Stromal cell of bone marrow (primary cell): ENCODE results near the gene CEP128.

ENCODE experiments used
- DNase-seq: peaks from one replicate; pipeline ENCODE4 v3.0.0-alpha.2; 2012; ENCODE audit warnings: low read depth

The CEP128 gene

GRCh38 chr14:80901260-80901659 lies 40.3 kb downstream of the CEP128 start:
- DNase-seq, result no peak

DNA sequence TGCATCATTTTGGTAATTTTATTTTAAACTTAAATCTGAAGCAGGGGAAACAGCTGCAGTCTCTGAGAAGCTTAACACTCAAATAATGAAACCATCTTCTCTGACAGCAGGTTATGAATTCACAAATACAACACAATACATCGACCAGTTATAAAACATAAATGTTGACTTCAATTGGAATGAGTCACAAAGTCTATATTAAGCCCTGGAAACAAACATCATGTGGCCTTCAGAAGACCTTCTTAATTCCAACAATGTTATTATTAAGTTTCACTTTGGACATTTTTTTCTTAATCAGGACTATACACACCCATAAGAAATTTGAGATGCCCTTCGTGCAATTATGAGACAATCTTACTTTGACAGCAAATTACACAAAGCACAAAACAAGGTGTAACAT lies 68.9 kb downstream of the CEP128 start:
- DNase-seq, result no peak

DNA sequence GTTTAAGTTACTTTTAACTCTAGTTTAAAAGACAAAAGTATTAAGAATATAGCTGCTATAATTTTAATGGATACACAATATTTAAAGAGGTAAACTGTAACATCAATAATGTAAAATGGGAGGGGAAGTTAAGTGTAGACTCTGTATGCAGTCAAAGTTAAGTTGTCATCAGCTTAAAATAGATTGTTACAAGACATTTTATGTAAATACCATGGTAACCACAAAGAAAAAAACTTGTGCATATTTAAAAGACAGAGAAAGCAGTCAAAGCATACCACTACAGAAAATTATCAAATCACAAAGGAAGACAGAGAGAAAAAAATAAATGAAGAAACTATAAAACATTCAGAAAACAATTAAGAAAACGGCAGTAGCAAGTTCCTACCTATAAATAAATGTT lies 73.3 kb downstream of the CEP128 start:
- DNase-seq, result no peak

GRCh38 chr14:80867798-80868197 lies 73.7 kb downstream of the CEP128 start:
- no peak for DNase-seq

DNA sequence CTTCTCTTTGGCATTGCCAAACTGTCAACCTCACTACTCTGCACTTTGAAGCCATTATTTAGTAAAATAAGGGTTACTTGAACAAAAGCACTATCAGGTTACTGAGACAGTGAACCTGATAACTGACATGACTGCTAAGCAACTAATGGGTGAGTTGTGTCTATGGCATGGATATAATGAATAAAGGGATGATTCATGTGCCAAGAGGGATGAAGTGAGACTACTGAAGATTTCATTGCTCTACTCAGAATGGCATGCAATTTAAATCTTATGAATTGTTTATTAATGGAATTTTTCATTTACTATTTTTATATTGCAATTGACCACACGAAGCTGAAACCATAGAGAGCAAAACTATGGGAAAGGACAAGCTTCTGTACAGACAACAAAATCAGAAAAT lies 74.4 kb downstream of the CEP128 start:
- no peak for DNase-seq

GRCh38 chr14:80865565-80865964 lies 76.0 kb downstream of the CEP128 start:
- DNase-seq, result no peak

- DNase-seq, result no peak
Measured at GRCh38 chr14:80862983-80863382, 78.6 kb downstream of the CEP128 start.

DNA sequence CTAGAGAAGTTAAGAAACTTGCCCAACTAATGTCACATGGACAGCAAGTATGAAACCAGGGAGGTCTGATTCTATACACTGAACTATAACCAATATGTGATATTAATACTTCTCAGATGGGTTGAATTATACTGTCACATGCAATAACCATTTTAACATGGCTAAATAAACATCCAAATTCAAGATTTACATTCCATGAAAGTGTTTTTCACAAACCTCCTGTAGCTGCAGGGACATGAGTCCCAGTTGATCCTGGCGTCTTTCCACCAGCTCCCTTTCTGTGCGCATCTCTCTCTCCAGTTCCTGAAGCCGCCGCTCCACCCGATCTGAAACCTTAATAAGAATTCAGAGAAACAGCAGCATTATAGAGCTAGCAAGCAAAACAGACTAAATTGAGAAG lies 79.0 kb downstream of the CEP128 start:
- no peak for DNase-seq

DNA sequence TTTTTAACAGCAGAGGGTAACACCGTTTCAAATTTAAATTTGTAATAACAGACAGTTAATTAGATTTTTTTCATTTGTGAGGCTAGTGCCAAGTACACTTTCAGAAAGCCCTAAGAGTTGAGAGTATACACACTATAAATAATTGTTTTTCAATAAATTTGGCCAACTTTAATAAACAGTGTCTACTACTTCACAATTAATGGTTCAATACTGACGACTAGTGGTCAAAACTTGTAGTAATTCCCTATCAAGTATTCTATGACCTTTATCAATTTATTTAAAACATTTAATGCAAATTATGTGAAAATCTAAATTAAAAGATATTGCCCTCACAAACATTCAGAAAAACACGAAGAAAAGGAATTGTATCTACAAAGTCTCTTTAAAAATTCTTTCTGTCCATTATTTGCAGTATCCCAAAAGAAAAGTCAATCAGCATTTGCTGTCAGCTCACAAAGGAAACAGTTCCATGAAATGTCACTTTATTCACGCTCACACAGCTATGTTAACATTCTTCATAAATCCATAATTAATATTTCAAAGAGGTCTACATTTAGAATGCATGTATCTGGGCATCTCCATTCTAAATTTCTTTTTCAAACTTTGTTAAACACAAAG lies 91.2 kb downstream of the CEP128 start:
- DNase-seq, result peak; percentile 29

GRCh38 chr14:80847070-80847469 lies 94.5 kb downstream of the CEP128 start:
- DNase-seq, result no peak

GRCh38 chr14:80845856-80846255 lies 95.7 kb downstream of the CEP128 start:
- DNase-seq, result no peak

DNA sequence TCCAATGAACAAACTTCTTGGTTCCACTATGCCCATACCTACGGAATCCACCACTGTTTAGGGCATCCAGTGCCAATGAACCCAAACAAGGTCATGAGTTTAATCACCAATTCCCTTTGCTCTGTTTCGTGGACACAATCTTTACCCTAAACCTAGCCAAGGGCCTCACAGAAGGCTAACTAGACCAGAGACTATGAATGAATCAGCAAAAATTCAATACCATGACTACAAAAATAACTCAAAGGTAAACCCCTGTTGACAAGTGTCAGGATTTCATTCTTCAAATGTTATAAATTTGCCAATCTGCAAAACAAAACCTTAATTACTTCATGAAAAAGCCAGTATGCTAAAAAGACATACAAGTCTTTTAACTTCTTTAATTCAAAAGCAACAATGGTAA lies 96.7 kb downstream of the CEP128 start:
- DNase-seq, result no peak

DNA sequence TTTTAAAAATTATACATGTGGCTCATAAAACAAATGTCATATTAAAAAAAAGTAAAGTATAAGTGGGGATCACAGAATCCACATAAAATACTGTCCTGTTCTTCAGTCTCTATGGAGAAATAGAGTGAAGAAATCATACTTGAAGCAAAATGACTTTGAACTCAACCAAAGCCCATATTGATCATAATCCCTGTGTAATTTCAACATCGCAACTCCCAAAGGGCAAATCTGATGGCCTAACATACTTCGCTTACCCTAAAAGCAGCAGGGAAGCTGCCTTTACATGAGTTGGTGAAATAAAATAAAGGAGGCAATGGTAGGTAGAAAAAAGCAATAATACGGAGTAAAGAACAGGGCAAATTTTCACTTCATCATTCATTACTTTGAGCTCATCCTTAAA lies 101.8 kb downstream of the CEP128 start:
- no peak for DNase-seq

DNA sequence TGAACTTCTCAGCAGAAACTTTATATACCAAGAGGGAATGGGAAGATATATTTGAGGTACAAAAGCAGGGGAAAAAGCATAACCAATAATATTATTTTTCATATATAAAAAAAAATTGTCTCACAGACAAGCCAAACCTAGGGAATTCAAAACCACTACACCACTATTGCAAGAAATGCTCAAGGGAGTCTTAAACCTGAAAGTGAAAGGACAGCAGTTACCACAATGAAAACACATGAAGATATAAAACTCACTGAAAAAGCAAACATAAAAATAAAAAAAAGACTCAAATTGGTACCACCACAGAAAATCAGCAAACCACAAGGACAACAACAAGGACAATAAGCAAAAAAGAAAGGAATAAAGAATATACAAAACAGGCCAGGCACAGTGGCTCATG lies 131.9 kb downstream of the CEP128 start:
- no peak for DNase-seq

DNA sequence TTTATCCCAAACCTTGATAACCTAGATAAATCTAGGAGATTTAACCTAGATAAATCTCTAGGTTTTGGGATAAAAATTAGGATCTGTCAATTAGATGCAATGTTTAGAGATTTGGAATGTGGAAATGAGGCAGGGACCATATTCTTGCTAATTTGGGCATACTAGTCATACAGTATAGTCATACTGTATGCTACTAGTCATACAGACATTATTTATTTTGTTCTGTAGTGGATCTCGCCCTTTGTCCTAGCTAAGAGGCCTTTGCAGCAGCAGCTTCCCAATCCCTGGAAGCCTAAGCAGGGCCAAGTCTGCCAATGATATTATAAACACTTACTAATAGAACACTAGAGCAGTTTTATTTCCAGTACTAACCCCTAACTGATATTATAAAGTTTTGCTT lies 136.4 kb downstream of the CEP128 start:
- peak; percentile 28 for DNase-seq

- no peak for DNase-seq
Measured at GRCh38 chr14:80798878-80799277, 142.7 kb downstream of the CEP128 start.

DNA sequence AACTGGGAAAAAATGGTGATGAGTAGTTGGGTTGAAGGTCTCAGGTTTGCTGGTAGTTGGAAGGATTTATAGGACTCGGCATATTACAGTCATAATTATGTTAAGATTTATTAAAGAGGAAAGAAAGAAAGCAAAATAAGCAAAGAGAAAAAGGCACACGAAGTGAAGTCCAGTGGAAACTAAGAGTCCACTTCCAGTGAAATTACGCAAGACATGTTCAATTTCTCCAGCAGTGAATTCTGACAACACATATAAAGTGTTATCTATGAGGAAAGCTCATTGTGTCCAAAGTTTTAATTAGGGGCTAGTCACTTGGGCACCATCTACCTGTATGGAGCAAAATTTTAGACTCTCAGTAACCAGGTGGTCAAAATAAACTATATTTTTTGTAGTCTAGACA lies 143.3 kb downstream of the CEP128 start:
- no peak for DNase-seq

- DNase-seq, result no peak
Measured at GRCh38 chr14:80792771-80793170, 148.8 kb downstream of the CEP128 start.

DNA sequence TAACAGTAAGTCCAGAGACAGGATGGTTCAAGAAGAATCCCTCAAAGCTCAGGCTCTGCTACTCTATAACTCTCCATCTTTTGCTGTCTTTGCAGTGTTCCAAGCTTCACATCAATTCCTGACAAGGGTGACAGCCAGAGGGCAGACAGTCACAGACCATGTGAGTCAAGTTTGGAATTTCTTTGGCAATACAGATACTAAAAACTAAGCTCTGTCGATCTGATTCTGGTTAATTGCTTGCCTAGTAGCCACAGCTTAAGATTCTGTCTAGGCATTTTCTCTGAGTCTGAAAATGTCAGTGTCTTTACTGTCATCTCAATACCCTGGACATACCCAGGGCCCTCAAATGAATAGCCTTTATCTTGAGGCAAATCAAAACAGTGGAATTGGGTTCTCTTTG lies 153.7 kb downstream of the CEP128 start:
- DNase-seq, result no peak

- DNase-seq, result no peak
Measured at GRCh38 chr14:80784820-80785219, 156.7 kb downstream of the CEP128 start.

DNA sequence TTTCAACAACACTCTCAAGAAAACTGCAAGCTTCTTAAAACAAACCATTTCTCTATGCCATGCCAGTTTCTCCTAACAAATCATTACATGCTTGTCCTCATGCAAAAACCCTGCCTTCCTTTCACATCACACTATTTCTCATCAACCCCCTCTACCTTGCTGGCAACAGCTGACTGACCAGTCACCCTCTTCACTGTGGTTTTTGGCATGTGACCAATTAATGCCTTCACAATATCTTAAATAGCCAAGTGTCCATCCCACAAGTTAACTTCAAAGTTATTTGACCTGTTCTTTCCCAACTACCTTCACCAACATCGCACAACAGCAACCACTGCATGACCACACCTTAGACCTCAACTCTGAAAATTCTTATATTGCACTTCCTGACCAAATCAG lies 159.6 kb downstream of the CEP128 start:
- no peak for DNase-seq

- no peak for DNase-seq
Measured at GRCh38 chr14:80780500-80780899, 161.0 kb downstream of the CEP128 start.

GRCh38 chr14:80776657-80777056 lies 164.9 kb downstream of the CEP128 start:
- DNase-seq, result no peak

DNA sequence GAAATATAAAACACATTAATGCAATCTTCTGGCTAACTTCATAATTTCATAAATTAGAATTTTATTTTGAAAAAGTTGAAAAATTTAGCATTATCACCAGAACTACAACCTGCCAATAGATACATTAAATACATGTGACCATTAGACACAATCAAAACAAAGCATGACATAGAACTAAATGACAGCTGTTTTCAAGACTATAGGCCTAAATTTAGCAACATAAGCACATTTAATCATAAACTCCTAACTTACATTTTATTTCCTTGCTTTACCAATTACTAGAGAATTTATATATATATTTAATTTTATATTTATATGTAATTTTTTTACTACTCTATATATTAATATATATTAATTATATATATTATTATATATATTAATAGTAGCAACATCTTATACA lies 165.4 kb downstream of the CEP128 start:
- DNase-seq, result no peak

DNA sequence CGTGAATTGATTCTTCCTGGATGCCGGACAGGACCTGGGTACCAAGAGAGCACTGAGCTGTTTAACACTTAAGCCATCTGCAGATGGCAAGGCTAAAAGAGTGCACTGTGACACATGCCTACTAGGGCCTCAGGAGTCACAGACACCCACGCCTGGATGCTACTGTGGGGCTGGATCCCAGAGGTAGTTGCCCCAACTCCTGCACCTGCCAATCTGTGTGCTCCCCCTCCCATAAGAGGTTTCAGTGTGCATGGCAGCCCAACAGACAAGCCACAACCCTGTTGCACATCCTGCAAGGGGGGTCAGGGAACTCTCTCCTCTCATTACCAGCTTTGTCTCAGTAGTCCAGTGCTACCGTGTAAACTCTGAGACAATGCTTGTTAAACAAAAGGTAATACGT lies 169.0 kb downstream of the CEP128 start:
- DNase-seq, result no peak
